ENCODE measurements around the gene S100A10.

S100A10 gene

GRCh38 chr1:151993734-151994496 is at the start of gene S100A10:
TSS of gene S100A10 (minus strand) at chr1:151993859. CDS start at chr1:151986230, 7,629 bp downstream.
- peak; percentile 49 to 65 (median 49) for DNase-seq (ENCODE audit: low read depth in 3 of 3, low spot score in 1 of 3)

- DNase-seq (ENCODE audit: low read depth in 3 of 3, low spot score in 1 of 3), result no peak
These were observed 48.4 kb upstream of the S100A10 start for GRCh38 chr1:152042030-152042429.

- no peak for DNase-seq (ENCODE audit: low read depth in 3 of 3, low spot score in 1 of 3)
These were observed 46.2 kb upstream of the S100A10 start for GRCh38 chr1:152039886-152040285.

- no peak for DNase-seq (ENCODE audit: low read depth in 3 of 3, low spot score in 1 of 3)
These were observed 45.8 kb upstream of the S100A10 start for GRCh38 chr1:152039461-152039860.

- DNase-seq (ENCODE audit: low read depth in 3 of 3, low spot score in 1 of 3), result no peak
These were observed 45.2 kb upstream of the S100A10 start for GRCh38 chr1:152038871-152039270.

- peak; percentile 44 to 58 (median 50) for DNase-seq (ENCODE audit: low read depth in 3 of 3, low spot score in 1 of 3)
These were observed 42.9 kb upstream of the S100A10 start, which contains the start of gene S100A11 for GRCh38 chr1:152036267-152037216. TSS of gene S100A11 (minus strand) at chr1:152037004. CDS start at chr1:152036915, 89 bp downstream.

GRCh38 chr1:152035539-152036266 is 42.0 kb upstream of the S100A10 start:
- DNase-seq (ENCODE audit: low read depth in 3 of 3, low spot score in 1 of 3), result no peak

GRCh38 chr1:152034654-152035538 is 41.2 kb upstream of the S100A10 start:
- DNase-seq (ENCODE audit: low read depth in 3 of 3, low spot score in 1 of 3), result peak in 2 of 3 donors; percentile 15 to 27

- DNase-seq (ENCODE audit: low read depth in 3 of 3, low spot score in 1 of 3), result no peak
These were observed 40.6 kb upstream of the S100A10 start for GRCh38 chr1:152034324-152034653.

GRCh38 chr1:152029929-152030211 is 36.2 kb upstream of the S100A10 start:
- no peak for DNase-seq (ENCODE audit: low read depth in 3 of 3, low spot score in 1 of 3)

GRCh38 chr1:152029144-152029928 is 35.7 kb upstream of the S100A10 start:
- no peak for DNase-seq (ENCODE audit: low read depth in 3 of 3, low spot score in 1 of 3)

- no peak for DNase-seq (ENCODE audit: low read depth in 3 of 3, low spot score in 1 of 3)
These were observed 33.2 kb upstream of the S100A10 start for GRCh38 chr1:152026895-152027294.

- no peak for DNase-seq (ENCODE audit: low read depth in 3 of 3, low spot score in 1 of 3)
These were observed 30.6 kb upstream of the S100A10 start for GRCh38 chr1:152024223-152024622.

GRCh38 chr1:152023221-152023620 is 29.6 kb upstream of the S100A10 start:
- no peak for DNase-seq (ENCODE audit: low read depth in 3 of 3, low spot score in 1 of 3)

- no peak for DNase-seq (ENCODE audit: low read depth in 3 of 3, low spot score in 1 of 3)
These were observed 28.8 kb upstream of the S100A10 start for GRCh38 chr1:152022474-152022873.

GRCh38 chr1:152021569-152021968 is 27.9 kb upstream of the S100A10 start:
- DNase-seq (ENCODE audit: low read depth in 3 of 3, low spot score in 1 of 3), result no peak

GRCh38 chr1:152020849-152021248 is 27.2 kb upstream of the S100A10 start:
- DNase-seq (ENCODE audit: low read depth in 3 of 3, low spot score in 1 of 3), result no peak

- no peak for DNase-seq (ENCODE audit: low read depth in 3 of 3, low spot score in 1 of 3)
These were observed 24.9 kb upstream of the S100A10 start for GRCh38 chr1:152018537-152018936.

GRCh38 chr1:152015766-152016165 is 22.1 kb upstream of the S100A10 start:
- DNase-seq (ENCODE audit: low read depth in 3 of 3, low spot score in 1 of 3), result no peak

GRCh38 chr1:152014943-152015342 is 21.3 kb upstream of the S100A10 start:
- no peak for DNase-seq (ENCODE audit: low read depth in 3 of 3, low spot score in 1 of 3)
